HG03066 (cell line): Measurements from ENCODE around the gene GTF2A1L.
"Not testable (repeated sequence)": the region's sequence is repeated elsewhere in the genome, so short reads cannot be mapped to it uniquely, and the experiment has no call there.

Experiments
- ATAC-seq: cut with Tn5 transposase; IDR thresholded peaks from one replicate; pipeline ENCODE4 v1.9.1; 2021; ENCODE audit warnings: low read depth; ENCODE audit not compliant: unreplicated experiment

The GTF2A1L gene

GRCh38 chr2:48605482-48606175 lies 12.0 kb upstream of the GTF2A1L start:
- ATAC-seq: no peak

GRCh38 chr2:48607307-48608014 lies 10.2 kb upstream of the GTF2A1L start:
- no peak for ATAC-seq

GRCh38 chr2:48613211-48613610 lies 4.4 kb upstream of the GTF2A1L start:
- no peak for ATAC-seq

- not testable (repeated sequence) for ATAC-seq
Observed at GRCh38 chr2:48614581-48614980, 3.1 kb upstream of the GTF2A1L start.

GRCh38 chr2:48619526-48619925 lies 1.9 kb downstream of the GTF2A1L start:
- ATAC-seq: no peak

- ATAC-seq: no peak
Observed at GRCh38 chr2:48620604-48621003, 2.9 kb downstream of the GTF2A1L start.

GRCh38 chr2:48622691-48623090 lies 5.0 kb downstream of the GTF2A1L start:
- ATAC-seq: not testable (repeated sequence)

GRCh38 chr2:48624696-48625095 lies 7.0 kb downstream of the GTF2A1L start:
- ATAC-seq: no peak

GRCh38 chr2:48626047-48626446 lies 8.4 kb downstream of the GTF2A1L start:
- ATAC-seq: no peak

- no peak for ATAC-seq
Observed at GRCh38 chr2:48633143-48633542, 15.5 kb downstream of the GTF2A1L start.

- no peak for ATAC-seq
Observed at GRCh38 chr2:48635786-48636185, 18.1 kb downstream of the GTF2A1L start.

GRCh38 chr2:48638261-48638660 lies 20.6 kb downstream of the GTF2A1L start:
- no peak for ATAC-seq

GRCh38 chr2:48651158-48651790 lies 33.6 kb downstream of the GTF2A1L start:
- ATAC-seq: no peak

GRCh38 chr2:48668992-48669391 lies 51.3 kb downstream of the GTF2A1L start:
- peak; percentile 77 for ATAC-seq

- ATAC-seq: no peak
Observed at GRCh38 chr2:48673581-48673980, 55.9 kb downstream of the GTF2A1L start.

GRCh38 chr2:48674933-48675332 lies 57.3 kb downstream of the GTF2A1L start:
- ATAC-seq: no peak

GRCh38 chr2:48677450-48677849 lies 59.8 kb downstream of the GTF2A1L start:
- ATAC-seq: no peak

GRCh38 chr2:48685126-48685525 lies 67.5 kb downstream of the GTF2A1L start:
- no peak for ATAC-seq

- no peak for ATAC-seq
Observed at GRCh38 chr2:48691935-48692691, 74.5 kb downstream of the GTF2A1L start.

- ATAC-seq: no peak
Observed at GRCh38 chr2:48693066-48693465, 75.4 kb downstream of the GTF2A1L start.

- ATAC-seq: no peak
Observed at GRCh38 chr2:48693645-48694044, 76.0 kb downstream of the GTF2A1L start.
